GM21529 (cell line): ENCODE measurements around the gene FAM133A.

Experiments
- ATAC-seq: cut with Tn5 transposase; IDR thresholded peaks from one replicate; pipeline ENCODE4 v1.9.1; 2021; ENCODE audit not compliant: unreplicated experiment

FAM133A gene

DNA sequence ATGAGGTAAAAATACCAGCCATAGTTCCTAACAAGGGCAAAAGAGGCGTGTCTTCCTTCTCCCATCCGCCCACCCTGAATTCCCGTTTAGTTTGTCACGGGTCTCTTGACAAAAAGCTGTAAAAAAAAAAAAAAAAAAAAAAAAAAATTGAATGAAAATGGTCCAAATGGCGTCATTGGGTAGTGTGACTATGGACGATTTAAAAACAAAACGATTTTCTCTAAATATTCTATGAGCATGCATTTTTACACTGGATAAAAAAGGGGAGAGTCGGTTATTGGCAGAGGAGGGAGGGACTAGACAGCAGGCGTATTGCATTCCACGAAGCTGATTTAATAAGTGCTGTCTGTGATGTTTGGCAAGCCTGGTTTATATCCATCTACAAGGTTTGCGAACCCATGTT lies at the start of gene FAM133A:
Gene FAM133A (plus strand): TSS at position 338 of the 403 bp plus-strand sequence. CDS start 35,214 bp downstream, outside the sequence.
- ATAC-seq = no peak

DNA sequence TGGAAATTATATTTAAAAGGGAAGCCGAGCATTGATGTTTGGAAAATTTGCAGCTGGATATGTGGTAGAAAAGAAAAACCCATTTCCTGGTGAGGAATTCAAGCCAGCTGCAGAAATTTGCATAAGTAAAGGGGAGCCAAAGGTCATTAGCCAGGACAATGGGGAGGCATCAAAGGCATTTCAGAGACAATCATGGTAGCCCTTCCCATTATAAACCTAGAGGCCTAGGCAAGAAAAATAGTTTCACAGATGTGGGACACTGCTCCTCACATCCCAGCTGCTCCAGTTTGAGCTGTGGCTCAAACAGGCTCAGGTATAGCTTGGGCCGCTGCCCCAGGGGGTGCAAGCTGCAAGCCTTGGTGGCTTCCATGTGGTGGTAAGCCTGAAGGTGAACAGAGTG lies 36.4 kb upstream of the FAM133A start:
- ATAC-seq = no peak

DNA sequence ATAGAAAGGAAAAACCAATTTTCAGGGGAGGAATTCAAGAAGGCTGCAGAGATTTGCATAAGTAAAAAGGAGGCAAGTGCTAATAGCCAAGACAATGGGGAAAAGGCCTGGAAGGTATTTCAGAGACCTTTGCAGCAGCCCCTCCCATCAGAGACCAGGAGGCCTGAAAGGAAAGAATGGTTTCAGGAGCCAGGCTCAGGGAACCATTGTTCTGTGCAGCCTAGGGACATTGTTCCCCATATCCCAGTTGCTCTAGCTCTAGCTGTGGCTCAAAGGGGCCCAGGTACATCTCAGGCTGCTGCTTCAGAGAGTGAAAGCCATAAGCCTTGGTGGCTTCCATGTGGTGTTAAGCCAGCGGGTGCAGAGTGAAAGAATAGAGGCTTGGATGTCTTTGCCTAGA lies 24.6 kb upstream of the FAM133A start:
- ATAC-seq = no peak

DNA sequence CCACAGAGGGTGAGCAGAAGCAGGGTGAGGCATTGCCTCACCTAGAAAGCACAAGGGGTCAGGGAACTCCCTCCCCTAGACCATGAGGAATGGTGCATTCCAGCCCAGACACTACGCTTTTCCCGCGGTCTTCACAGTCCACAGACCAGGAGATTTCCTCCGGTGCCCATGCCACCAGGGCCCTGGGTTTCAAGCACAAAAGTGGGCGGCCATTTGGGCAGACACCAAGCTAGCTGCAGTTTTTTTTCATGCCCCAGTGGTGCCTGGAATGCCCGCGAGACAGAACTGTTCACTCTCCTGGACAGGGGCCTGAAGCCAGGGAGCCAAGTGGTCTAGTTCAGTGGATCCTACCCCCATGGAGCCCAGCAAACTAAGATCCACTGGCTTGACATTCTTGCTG lies 13.4 kb upstream of the FAM133A start:
- ATAC-seq = no peak

DNA sequence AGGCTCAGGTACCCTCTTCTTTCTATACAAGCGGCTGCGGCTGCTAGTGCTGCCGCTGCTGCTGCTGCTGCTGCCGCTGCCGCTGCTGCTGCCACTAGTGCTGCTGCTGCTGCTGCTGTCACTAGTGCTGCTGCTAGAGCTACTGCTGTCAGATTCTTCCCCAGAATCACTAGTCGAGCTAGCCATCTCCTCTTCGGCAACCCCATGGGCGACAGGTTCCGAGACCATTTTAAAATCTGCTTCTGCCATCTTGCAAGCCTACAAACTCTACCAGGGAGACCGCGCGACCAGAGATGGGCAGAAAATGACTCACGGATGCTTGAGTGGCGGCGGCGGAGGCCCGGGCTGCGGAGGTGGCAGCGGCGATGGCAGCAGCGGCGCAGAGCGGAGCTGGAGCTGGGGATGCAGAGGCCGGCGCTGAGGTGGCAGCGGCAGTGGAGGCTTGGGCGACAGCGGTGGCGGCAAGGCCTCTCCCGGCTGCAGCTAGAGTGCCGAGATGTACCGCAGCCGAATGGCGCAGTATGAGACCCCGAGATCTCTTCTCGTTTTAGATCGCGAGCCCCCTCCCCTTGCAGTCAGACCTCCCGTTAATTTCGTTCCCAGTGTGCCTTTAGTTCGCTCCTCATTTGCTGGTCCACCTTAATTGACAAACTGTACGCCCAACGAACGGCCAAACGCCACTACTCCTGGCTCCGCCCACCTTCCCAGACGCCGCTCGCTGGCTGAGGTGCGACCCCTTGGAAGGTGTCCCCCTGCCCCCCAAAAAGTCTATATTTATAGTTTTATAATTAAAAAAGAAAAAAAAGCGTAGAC lies 744 bp upstream of the FAM133A start, which contains the start of gene NAP1L3:
Gene NAP1L3 (minus strand): TSS at position 523 of the 813 bp plus-strand sequence. CDS start 274 bp downstream, at position 249.
- peak; percentile 70 for ATAC-seq

DNA sequence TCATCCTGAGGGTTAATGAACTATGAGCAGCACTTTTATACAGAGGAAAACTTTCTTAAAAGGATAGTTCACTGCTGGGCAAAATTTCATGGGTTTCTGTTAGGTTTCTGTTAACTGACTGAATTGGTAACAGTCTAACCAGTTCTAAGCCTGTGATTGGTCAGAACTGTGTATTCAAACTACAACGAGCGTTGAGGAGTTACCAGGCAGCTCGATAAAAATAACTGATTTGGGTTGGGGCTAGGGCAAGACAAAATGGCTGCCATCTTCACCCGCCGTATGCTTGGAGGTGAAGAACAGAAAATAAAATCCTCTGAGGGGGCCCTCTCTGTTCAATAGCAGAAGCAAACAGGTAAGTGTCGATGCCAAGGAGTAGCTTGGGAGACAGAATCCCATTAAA lies 22.0 kb downstream of the FAM133A start:
- ATAC-seq = no peak

DNA sequence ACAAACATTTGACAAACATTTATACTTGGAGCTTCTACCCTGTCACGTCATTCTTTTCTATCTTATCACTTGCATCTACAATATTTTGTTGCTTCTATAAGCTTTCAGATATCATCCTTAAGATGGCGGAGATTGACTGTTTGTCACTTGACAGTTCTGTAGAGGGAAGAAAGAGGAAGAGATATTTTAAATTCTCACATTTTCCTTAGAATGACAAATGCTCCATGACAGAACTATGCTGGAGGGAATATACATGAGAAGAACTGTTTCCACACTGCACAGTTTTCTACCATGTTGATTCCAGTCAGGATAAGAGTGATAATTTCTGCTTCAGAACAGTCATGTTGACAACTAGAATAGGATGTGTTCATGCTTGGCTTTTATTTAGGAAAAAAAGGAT lies 29.7 kb downstream of the FAM133A start:
- ATAC-seq = no peak

DNA sequence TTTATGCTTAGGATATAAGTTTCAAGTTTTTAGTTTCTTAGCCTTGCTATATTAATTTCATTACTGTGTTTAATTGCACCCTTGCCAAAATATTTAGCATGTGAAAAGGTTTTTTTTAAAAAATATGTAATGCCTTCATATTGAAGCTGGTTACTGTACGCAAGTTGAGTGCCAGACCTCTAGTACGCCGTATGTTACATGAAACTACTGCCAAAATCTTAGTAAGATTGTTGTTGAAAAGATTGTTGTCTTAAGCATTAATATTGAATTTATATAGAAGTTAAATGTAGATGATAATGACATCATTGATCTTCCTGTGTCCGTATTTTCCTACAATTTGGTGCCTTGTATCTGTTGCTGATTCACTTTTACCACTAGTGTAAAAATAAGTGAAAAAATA lies 37.1 kb downstream of the FAM133A start:
- ATAC-seq = no peak

DNA sequence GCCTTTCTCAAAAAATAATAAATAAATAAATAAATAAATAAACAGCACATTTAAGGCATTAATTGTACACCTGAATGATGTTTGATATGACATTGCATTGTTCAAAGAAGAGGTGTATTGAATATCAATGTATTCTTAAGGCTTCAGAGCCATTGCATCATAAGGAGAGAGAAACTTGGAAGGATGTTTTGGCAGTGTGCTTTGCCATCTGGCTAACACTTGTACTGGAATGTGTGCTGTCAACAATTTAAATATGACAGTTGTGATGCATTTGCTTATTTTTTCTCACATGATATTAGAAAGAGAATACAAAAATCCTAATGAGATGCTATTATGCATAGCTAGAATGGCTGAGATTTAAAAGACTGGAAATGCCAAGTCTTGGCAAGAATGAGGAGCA lies 67.8 kb downstream of the FAM133A start:
- ATAC-seq = no peak

DNA sequence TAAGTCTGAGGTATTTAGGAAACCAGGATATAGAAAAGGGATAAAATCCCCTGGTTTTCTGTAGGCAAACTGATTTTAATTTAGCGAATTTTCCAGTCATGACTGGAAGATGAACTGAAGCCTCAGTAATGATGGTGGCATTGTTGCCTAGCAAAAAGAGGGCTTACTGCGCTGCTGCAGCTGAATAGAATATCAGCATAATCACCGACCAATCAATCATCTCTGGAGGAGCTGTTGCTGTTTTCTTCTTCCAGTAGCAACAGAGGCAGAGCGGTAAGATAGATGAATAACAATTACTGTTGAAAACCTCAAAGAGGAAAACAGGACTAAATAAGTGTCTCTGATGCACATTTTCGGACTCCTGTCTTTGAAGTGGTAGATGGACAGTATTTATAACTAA lies 86.2 kb downstream of the FAM133A start:
- ATAC-seq = no peak
